HG03457 (cell line): ENCODE measurements around the gene ERC2.
A peak's percentile ranks its signal among the peaks of the same experiment; 100 is the strongest.

Experiments
- ATAC-seq: cut with Tn5 transposase; IDR thresholded peaks from one replicate; pipeline ENCODE4 v1.9.1; 2021; ENCODE audit warnings: moderate number of reproducible peaks; ENCODE audit not compliant: unreplicated experiment

The ERC2 gene

DNA sequence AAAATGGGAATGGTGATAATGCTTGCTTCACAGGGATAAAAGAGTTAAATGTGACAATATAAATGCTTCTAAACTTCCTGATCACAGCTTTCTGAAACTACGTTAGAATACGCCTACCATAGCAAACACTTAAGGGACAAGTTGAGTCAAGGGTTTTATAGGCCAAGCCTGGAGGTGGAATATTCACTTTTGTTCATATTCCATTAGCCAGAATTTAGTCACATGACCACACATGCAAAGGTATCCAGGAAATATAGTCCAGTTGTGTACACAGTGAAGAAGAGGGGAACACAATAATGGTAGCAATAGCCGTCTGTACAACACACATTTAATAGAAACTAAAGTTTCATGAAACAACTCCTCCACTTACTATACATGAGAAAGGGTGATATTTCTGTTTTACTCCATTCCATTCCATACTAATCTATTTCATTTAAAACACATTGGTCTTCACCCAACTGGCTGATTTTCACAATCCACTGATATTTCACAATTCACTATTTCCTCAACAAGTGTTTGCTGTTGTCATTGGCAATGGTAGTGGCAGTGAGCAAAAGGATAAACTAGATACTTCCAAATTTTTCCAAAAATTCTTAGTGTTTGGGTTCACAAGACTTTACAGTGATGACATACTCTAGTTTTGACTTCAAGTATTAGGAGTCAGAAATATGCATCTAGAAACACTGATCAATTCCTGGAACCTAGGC lies 270.9 kb downstream of the ERC2 start:
- ATAC-seq: no peak

DNA sequence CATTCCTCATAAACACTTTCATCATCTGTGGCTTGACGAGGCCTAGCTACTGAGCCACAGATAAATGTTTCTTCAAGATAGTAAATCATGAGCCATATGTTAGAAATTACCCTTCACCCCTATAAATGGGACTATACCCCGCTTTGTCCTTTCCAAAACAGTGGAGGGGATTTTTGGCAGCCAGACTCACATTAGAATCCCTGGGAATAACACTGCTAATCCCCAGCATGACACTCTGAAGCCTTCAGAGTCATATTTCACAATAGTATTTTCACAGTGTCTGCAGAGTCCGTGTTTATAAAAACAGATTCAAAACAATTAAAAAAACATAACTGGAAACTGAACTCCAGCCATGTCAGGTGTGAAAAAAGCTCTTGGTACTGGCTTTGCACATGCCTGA lies 271.6 kb downstream of the ERC2 start:
- ATAC-seq: no peak

- no peak for ATAC-seq
These were observed 274.7 kb downstream of the ERC2 start for GRCh38 chr3:56193519-56193918.

DNA sequence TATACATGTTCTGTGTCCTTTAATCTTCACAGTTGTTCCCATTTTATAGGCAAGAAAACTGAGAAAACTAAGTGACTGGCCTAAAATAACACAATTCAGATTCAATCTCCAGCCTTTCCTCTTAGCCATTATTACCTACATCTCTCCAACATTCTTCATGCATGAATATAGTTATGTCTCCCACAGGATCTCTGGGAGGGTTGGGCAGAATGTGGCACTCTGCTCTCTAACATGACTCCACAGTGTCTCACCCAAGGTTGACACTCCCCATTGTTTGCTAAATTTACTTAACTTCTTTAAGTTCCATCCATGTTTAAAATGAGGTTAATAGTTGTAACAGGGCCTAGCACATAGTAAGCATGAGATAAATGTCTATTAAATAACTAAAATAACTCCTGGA lies 276.3 kb downstream of the ERC2 start:
- ATAC-seq: no peak

DNA sequence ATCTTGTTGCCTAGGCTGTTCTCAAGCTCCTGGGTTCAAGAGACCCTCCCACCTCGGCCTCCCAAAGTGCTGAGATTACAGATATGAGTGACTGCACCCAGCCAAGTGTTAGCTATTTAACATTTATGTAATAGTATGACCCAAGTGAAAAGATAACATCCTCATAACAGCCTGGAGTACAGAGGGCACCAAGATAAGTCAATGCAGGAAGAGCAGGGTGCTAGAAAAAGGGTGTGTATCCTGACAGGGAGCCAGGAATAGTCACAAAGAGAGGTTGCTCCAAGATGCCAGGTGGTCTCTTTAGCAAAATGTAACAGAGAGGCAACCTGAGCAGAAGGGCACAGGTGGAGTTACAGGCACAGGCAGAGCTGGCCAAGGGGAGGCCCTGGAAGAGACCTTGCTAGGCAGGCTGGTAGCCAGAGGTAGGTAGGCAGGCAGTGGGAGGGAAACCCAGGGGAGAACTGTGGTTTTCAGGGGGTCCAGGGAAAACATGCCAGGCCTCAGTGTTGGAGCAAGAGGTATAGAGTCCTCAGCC lies 277.4 kb downstream of the ERC2 start:
- ATAC-seq: no peak

DNA sequence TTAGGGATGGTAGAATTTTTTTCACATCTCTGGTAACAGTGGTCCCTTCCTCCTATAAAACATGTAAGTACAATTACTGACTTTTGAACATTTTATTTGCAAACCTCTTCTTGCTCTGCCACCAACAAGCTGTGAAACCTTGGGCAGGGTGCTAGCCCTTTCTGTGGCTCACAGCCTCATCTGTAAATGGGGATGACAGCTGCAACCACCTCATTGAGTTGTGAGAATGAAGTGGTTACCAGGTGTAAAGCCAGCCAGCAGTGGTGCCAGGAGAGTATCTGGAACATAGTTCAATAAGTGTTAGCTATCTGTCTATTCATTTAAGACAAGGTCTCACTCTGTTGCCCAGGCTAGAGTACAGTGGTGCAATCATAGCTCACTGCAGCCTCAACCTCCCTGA lies 278.1 kb downstream of the ERC2 start:
- ATAC-seq: no peak

DNA sequence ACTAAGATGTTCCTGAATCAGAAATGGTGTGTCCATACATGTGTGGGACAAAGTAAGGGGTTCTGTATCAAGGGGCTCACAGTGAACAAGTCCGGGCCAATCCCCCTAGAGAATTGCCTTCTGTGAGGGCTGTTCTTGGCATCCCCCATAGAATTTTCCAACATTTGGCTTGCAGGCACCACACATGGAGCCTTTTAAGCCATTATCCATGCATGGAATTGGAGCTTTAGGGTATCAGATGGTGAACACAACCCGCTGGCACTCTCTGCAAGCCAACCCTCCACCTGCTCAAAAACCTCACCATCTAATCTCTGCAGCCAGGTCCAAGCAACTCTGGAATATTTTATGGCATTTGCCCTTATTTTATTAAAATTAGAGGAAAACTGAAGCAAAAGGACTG lies 278.7 kb downstream of the ERC2 start:
- ATAC-seq: no peak

- ATAC-seq: no peak
These were observed 280.1 kb downstream of the ERC2 start for GRCh38 chr3:56188201-56188600.

- no peak for ATAC-seq
These were observed 281.2 kb downstream of the ERC2 start for GRCh38 chr3:56187051-56187450.

GRCh38 chr3:56185827-56186226 lies 282.4 kb downstream of the ERC2 start:
- ATAC-seq: no peak

DNA sequence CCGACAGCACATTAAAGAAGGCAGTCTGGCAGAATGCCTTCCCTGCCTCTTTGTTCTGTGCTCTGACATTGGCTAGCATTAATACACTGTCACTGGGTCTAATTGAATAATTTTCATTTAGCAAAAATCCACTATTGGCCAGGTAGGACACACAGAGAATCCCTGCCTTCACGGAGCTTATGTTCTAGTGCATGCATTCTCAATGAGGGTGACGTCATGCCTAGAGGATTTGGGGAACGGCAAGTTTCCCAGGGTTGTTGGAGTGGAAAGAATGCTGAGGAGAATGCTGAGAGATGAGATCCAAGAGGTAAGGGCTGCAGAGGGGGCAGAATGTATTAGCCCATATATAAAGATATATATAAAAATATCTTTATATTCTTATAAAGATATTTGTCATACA lies 284.7 kb downstream of the ERC2 start:
- ATAC-seq: no peak

GRCh38 chr3:56180433-56180832 lies 287.8 kb downstream of the ERC2 start:
- ATAC-seq: no peak

DNA sequence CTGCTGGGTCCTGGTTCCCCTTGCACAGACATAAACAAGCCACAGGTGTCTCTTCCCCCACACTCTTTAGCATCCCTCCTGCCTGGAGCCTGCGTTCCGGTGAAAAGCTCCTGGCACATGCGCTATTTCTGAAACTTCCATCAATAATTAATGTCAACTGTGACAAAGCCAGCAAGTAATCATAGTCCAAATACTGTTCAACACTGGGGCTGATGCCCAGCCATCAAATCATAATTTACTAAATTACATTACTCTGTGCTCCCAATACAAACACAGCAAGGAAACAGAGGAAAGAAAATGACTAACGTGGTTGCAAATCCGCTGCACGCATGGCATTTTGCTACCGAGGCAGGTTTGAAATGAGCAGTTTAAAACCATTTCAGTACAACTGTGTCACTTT lies 294.7 kb downstream of the ERC2 start:
- ATAC-seq: no peak

GRCh38 chr3:56164436-56164835 lies 303.8 kb downstream of the ERC2 start:
- no peak for ATAC-seq

DNA sequence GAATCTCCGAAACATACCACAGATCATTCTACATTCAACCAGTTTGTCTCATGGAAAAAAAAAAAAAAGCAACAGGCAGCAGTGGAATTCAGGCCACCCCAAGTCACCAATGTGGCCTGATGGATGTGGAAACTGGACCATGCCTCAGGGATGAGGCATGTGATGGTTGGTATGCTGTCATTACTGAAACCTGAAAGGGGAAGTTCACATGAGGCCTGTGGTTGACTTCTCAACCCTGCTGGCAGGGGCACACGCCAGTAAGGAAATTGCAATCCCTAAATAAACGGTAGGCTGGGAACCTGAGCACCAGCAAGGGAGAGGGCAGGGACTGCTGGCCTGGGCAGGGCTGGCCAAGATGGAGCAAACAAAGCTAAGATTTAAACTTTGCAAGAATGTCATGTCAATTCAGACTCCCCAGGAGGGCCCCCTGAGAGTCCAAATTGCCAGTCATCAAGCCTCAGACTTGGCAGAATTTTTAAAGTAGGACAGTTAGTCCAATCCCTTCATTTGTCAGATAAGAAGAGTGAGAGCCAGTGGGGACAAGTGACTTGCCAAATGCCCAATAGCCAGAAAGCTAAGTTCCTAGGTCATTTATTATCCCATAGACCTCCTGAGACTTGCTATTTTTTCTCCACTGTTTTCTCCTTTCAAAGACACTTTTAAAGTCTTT lies 310.4 kb downstream of the ERC2 start:
- ATAC-seq: peak; percentile 65

DNA sequence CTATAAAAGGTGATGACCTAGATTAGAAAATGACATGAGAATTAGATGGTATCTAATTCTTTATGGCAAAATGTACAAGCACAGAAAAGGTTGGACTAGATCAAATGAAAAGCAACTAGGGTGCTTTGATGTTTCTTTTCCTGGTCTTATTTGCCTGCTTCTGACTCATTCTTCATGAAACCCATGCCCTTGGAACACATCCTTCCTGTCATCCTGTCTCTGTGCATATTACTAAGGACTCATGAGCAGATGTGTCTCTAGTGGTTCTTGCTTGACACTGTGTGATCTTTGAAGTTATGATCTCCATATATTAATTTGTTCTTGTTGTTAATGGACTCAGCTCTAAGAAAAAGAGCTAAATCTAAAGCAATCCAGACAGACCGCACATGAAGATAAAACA lies 314.0 kb downstream of the ERC2 start:
- ATAC-seq: no peak

DNA sequence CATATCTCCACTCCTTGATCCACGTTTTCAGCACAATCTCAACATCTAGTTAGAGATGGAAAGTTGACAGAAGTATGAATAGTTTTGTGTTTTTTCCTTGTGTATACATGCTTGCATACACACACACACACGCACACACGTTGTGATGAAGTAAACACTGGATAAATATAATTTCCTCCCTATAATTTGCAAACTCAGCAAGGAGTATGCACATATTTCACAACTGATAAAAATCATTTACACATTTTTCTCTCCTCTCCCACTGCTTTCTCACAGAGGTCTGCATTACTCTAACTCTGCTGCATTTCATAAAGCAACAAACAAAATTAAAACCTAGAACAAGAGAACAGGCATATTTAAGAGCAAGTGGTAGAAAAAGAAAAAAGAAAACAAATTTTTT lies 320.9 kb downstream of the ERC2 start:
- no peak for ATAC-seq

- no peak for ATAC-seq
These were observed 322.9 kb downstream of the ERC2 start for GRCh38 chr3:56145410-56145809.

DNA sequence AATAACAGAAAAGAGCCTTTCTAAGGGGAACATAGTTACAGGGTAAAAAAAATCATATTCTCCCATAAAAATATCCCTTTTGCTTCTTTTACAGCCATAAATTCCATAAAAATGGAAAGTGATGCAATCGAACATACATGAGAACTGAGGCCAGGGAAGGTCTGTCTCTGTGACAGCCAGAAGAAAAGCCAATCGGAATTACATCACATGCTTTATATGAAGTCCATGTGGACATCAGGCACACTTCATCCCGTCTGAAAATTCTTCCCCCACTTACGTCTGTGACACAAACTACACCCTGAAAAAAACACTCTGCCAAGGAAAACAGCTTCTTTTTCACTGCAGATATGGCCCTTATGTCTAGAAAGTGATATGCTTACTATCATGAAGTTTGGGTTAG lies 323.5 kb downstream of the ERC2 start:
- no peak for ATAC-seq

DNA sequence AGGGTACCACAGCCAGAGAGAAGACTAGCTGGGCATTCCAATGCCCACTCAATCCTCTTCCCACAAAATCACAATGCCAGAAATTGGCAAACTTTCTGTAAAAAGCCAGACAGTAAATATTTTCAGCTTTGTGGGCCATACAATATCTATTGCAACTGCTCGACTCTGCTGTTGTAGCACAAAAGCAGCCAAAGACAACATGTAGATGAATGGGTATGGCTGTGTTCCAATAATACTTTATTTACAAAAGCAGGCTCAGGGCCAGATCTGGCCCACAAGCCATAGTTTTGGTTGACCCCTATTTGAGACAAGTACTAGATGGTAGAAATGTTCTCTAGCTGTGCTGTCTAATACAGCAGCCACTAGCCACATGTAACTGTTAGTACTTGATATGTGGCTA lies 330.9 kb downstream of the ERC2 start:
- ATAC-seq: no peak

- no peak for ATAC-seq
These were observed 331.8 kb downstream of the ERC2 start for GRCh38 chr3:56136514-56136913.

- no peak for ATAC-seq
These were observed 332.3 kb downstream of the ERC2 start for GRCh38 chr3:56135941-56136340.

DNA sequence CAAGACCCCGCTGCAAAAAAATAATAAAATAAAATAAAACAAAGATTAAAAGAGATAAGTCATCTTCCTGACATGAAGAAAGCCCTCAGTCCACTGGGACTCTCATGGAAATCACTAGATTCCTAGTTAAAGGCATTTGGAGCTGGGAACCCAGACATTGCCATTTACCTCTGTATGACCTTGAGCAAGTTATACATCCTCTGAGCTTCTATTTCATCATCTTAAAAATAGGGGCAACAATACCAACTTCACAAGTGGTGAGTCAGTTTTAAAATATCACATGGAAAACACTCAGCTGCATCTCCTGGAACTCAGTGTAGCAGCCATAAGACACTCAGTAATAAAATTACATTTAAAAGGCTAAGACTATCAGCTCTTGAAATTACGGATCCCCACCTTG lies 334.8 kb downstream of the ERC2 start:
- ATAC-seq: no peak
